Measurements from ENCODE around the gene NUDT4.
A peak's percentile ranks its signal among the peaks of the same experiment; 100 is the strongest.
"Not testable (repeated sequence)": the region's sequence is repeated elsewhere in the genome, so short reads cannot be mapped to it uniquely, and the experiment has no call there.

The NUDT4 gene

DNA sequence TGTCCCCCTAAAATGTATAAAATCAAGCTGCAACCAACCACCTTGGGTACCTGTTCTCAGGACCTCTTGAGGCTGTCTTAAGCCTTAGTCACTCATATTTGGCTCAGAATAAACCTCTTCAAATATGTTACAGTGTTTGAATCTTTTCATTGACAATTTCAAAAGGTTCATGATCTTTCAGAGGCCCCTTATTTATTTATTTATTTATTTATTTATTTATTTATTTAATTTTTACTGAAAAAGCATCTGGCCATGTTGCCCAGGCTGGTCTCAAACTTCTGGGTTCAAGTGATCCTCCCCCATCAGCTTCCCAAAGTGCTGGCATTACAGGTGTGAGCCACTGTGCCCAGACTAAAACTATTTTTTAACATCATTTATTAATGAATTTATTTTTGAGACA is 8.2 kb upstream of the NUDT4 start:
- Histone ChIP-seq H3K27ac (ENCODE audit: low read depth, low read length) (no peak overlapping the region), H3K36me3 (ENCODE audit: control insufficient read depth, insufficient read depth, low read length) (no peaks in the 10 kb centered on the region), H3K27me3 (ENCODE audit: control insufficient read depth, insufficient read depth, low read length) (no peaks in the 10 kb centered on the region), H3K9ac (ENCODE audit: low read depth, low read length) (no peak overlapping the region), H3K4me1 (ENCODE audit: control insufficient read depth, insufficient read depth, low read length) (peaks cover 26% of the 10 kb centered on the region), H3K9me3 (ENCODE audit: control insufficient read depth, insufficient read depth, low read length) (no peaks in the 10 kb centered on the region), H3K4me3 (ENCODE audit: low read depth, low read length) (no peak overlapping the region)

DNA sequence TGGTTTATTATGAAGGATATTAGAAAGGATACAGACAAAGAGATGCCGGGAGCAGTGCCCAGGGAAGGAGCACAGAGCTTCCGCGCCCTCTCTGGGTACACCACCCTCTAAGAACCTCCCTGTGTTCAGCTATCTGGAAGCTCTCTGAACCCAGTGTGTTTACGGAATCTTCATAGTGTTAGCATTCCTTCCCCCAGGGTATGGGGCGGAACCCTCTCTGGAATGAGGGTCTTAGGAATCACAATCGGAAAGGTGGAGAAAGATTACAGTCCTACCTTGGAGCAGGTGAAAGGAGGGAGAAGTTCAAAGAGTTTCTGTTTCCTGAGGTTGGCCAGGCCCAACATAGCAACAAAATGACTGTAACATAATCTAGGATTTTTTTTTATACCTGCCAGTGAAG is 6.8 kb upstream of the NUDT4 start:
- Histone ChIP-seq H3K27ac (ENCODE audit: low read depth, low read length) (no peak overlapping the region), H3K9me3 (ENCODE audit: control insufficient read depth, insufficient read depth, low read length) (no peaks in the 10 kb centered on the region), H3K4me1 (ENCODE audit: control insufficient read depth, insufficient read depth, low read length) (peaks cover 31% of the 10 kb centered on the region), H3K4me3 (ENCODE audit: low read depth, low read length) (no peak overlapping the region), H3K27me3 (ENCODE audit: control insufficient read depth, insufficient read depth, low read length) (no peaks in the 10 kb centered on the region), H3K36me3 (ENCODE audit: control insufficient read depth, insufficient read depth, low read length) (no peaks in the 10 kb centered on the region), H3K9ac (ENCODE audit: low read depth, low read length) (no peak overlapping the region)

DNA sequence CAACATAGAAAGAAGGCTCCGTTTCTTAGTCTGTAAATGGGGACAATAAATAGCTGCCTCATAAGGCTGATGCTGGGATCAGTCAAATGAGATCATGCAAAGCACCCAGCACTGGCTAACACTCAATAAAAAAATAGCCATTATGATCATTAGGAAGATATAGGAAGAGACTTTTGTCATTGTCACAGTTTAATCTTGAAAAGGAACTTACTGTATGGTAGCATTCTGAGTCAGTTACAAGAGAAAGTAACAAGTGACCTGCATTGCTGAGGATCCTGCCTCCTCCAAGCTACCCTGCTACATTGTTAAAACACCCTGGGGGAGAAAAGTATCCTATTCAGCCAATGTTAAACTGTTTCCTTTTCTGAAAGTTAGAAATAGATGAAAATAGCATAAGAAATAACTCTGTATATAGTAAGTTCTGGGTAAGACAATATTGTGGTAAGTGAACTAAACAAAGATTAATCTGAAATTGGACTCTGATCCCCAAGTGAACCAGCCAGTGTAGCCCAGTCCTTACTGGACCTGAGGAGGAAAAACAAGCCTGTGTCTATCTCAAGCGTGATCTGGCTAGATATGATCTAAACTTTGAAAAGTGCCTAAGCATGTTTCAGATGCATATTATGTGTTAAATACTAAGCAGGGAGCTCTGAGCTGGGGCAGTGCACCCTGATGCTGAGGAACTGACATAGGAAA is 3.6 kb upstream of the NUDT4 start:
- Histone ChIP-seq H3K9me3 (ENCODE audit: control insufficient read depth, insufficient read depth, low read length) (no peaks in the 10 kb centered on the region), H3K9ac (ENCODE audit: low read depth, low read length) (peak overlapping the region; percentile 5; the same call in 1 of the 2 replicates), H3K4me1 (ENCODE audit: control insufficient read depth, insufficient read depth, low read length) (peaks cover 42% of the 10 kb centered on the region), H3K27me3 (ENCODE audit: control insufficient read depth, insufficient read depth, low read length) (no peaks in the 10 kb centered on the region), H3K36me3 (ENCODE audit: control insufficient read depth, insufficient read depth, low read length) (no peaks in the 10 kb centered on the region), H3K4me3 (ENCODE audit: low read depth, low read length) (no peak overlapping the region), H3K27ac (ENCODE audit: low read depth, low read length) (peak overlapping the region; percentile 23)

DNA sequence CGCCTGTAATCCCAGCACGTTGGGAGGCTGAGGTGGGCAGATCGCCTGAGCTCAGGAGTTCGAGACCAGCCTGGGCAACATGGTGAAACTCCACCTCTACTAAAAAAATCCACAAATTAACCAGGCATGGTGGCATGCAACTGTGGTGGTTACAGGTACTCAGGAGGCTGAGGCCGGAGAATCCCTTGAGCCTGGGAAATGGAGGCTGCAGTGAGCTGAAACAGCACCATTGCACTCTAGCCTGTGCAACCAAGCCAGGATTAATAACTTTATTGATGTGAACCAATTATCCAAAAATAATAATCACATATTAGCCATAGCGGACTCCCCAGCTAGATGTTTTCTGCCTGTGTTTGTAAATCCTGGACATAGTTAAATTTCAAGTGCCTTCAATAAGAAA is 1.8 kb upstream of the NUDT4 start:
- Histone ChIP-seq H3K9ac (ENCODE audit: low read depth, low read length) (no peak overlapping the region), H3K27ac (ENCODE audit: low read depth, low read length) (no peak overlapping the region)

GRCh38 chr12:93376436-93377251 is 1.1 kb upstream of the NUDT4 start:
- H3K27me3 ChIP-seq (ENCODE audit: control insufficient read depth, insufficient read depth, low read length), result no peaks in the 10 kb centered on the region
- H3K4me1 ChIP-seq (ENCODE audit: control insufficient read depth, insufficient read depth, low read length), result peaks cover 49% of the 10 kb centered on the region
- peak overlapping the region; percentile 50 for H3K27ac ChIP-seq (ENCODE audit: low read depth, low read length)
- H3K4me3 ChIP-seq (ENCODE audit: low read depth, low read length), result peak overlapping the region; percentile 71
- no peaks in the 10 kb centered on the region for H3K36me3 ChIP-seq (ENCODE audit: control insufficient read depth, insufficient read depth, low read length)
- H3K9me3 ChIP-seq (ENCODE audit: control insufficient read depth, insufficient read depth, low read length), result no peaks in the 10 kb centered on the region
- no peak overlapping the region for H3K9ac ChIP-seq (ENCODE audit: low read depth, low read length)

More for the DNA sequence above, 1.8 kb upstream of the NUDT4 start:
- H3K27me3 ChIP-seq (ENCODE audit: control insufficient read depth, insufficient read depth, low read length), result no peaks in the 10 kb centered on the region
- H3K4me1 ChIP-seq (ENCODE audit: control insufficient read depth, insufficient read depth, low read length), result peaks cover 41% of the 10 kb centered on the region
- no peak overlapping the region for H3K4me3 ChIP-seq (ENCODE audit: low read depth, low read length)
- H3K9me3 ChIP-seq (ENCODE audit: control insufficient read depth, insufficient read depth, low read length), result no peaks in the 10 kb centered on the region
- H3K36me3 ChIP-seq (ENCODE audit: control insufficient read depth, insufficient read depth, low read length), result no peaks in the 10 kb centered on the region

- H3K36me3 ChIP-seq (ENCODE audit: control insufficient read depth, insufficient read depth, low read length); H3K27me3 ChIP-seq (ENCODE audit: control insufficient read depth, insufficient read depth, low read length); H3K9me3 ChIP-seq (ENCODE audit: control insufficient read depth, insufficient read depth, low read length): not testable (repeated sequence)
- H3K4me3 ChIP-seq (ENCODE audit: low read depth, low read length), result peak overlapping the region; percentile 85
- H3K27ac ChIP-seq (ENCODE audit: low read depth, low read length), result peak overlapping the region; percentile 17
- peak overlapping the region; percentile 72 for H3K9ac ChIP-seq (ENCODE audit: low read depth, low read length)
- peaks cover 45% of the 10 kb centered on the region for H3K4me1 ChIP-seq (ENCODE audit: control insufficient read depth, insufficient read depth, low read length)
Measured at GRCh38 chr12:93378196-93378997, 672 bp downstream of the NUDT4 start.

DNA sequence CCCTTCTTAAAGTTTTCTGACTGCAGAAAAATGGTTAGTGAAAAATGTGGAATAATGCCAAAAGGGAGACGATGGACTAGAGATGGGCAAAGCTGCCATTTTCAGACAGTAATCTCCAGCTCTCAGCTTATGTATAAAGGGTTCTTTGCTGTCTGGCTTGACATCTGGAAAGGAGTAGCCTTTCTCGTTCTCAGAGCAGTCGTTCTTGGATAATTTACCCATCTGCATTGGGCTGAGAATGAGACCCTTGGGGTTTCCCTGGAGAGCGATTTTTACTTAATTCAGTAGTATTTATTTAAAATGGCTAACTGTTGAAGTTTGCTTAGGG is 1.2 kb downstream of the NUDT4 start:
- peak overlapping the region; percentile 17 for H3K27ac ChIP-seq (ENCODE audit: low read depth, low read length)
- H3K4me1 ChIP-seq (ENCODE audit: control insufficient read depth, insufficient read depth, low read length), result peaks cover 40% of the 10 kb centered on the region
- H3K4me3 ChIP-seq (ENCODE audit: low read depth, low read length), result peak overlapping the region; percentile 85
- H3K27me3 ChIP-seq (ENCODE audit: control insufficient read depth, insufficient read depth, low read length), result no peaks in the 10 kb centered on the region
- no peaks in the 10 kb centered on the region for H3K9me3 ChIP-seq (ENCODE audit: control insufficient read depth, insufficient read depth, low read length)
- peaks cover 3% of the 10 kb centered on the region; the same call in 1 of the 2 replicates for H3K36me3 ChIP-seq (ENCODE audit: control insufficient read depth, insufficient read depth, low read length)
- peak overlapping the region; percentile 72 for H3K9ac ChIP-seq (ENCODE audit: low read depth, low read length)

GRCh38 chr12:93379326-93379980 is 1.7 kb downstream of the NUDT4 start:
- Histone ChIP-seq H3K4me1 (ENCODE audit: control insufficient read depth, insufficient read depth, low read length) (peaks cover 35% of the 10 kb centered on the region), H3K9ac (ENCODE audit: low read depth, low read length) (peak overlapping the region; percentile 72; the same call in 1 of the 2 replicates), H3K9me3 (ENCODE audit: control insufficient read depth, insufficient read depth, low read length) (no peaks in the 10 kb centered on the region), H3K4me3 (ENCODE audit: low read depth, low read length) (peak overlapping the region; percentile 85), H3K36me3 (ENCODE audit: control insufficient read depth, insufficient read depth, low read length) (peaks cover 4% of the 10 kb centered on the region; the same call in 1 of the 2 replicates), H3K27ac (ENCODE audit: low read depth, low read length) (peak overlapping the region; percentile 17), H3K27me3 (ENCODE audit: control insufficient read depth, insufficient read depth, low read length) (no peaks in the 10 kb centered on the region)

DNA sequence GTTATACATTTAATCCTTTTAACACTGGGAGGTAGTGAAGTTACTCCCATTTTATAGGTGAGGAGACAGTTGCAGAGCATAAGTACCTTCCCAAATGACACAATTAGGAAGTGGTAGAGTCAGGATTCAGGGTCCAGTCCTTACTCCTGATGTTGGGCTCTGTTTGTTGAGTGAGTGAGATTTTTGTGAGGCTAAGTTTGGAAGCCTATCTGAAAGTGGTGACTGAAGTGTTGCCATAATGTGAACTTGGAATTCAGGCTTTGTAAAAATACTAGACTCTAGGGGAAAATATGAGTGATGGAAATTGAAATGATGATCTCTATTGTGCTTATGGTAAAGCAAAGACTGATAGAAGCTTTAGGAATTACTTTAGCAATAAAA is 2.2 kb downstream of the NUDT4 start:
- H3K27ac ChIP-seq (ENCODE audit: low read depth, low read length), result no peak overlapping the region
- no peaks in the 10 kb centered on the region for H3K27me3 ChIP-seq (ENCODE audit: control insufficient read depth, insufficient read depth, low read length)
- peaks cover 35% of the 10 kb centered on the region for H3K4me1 ChIP-seq (ENCODE audit: control insufficient read depth, insufficient read depth, low read length)
- H3K9ac ChIP-seq (ENCODE audit: low read depth, low read length), result peak overlapping the region; percentile 9; the same call in 1 of the 2 replicates
- H3K4me3 ChIP-seq (ENCODE audit: low read depth, low read length), result peak overlapping the region; percentile 85
- no peaks in the 10 kb centered on the region for H3K9me3 ChIP-seq (ENCODE audit: control insufficient read depth, insufficient read depth, low read length)
- H3K36me3 ChIP-seq (ENCODE audit: control insufficient read depth, insufficient read depth, low read length), result peaks cover 4% of the 10 kb centered on the region; the same call in 1 of the 2 replicates

DNA sequence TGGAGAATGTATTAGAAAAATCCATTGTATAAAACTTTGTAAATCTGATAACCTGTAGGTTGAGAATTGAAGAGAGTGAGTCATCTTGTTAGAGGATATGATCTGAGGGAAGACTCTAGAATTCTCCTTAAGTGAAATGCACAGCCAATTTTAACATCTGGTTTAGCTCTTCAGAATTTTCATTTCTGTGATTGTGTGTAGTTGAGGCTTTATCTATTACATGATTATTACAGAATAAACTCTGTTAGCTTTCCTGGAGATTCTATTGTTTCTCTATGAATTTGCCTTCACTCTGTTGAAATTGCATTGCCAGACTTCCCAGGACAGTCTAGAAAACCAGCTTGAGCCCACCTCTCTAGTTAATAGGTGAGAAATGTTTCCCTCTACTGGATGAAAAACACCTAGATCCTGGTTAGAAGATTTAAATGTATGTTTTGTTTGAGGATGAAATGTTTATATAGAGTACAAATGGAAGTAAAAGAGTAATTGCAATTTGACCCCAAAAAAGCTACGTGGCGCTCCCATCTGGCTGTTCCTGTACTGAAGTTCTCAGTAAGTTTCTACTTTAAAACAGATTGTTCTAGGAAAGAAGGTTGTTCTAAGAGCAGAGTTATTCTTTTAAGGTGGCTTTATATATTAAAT is 2.9 kb downstream of the NUDT4 start:
- H3K4me1 ChIP-seq (ENCODE audit: control insufficient read depth, insufficient read depth, low read length), result peaks cover 33% of the 10 kb centered on the region
- H3K9ac ChIP-seq (ENCODE audit: low read depth, low read length), result no peak overlapping the region
- H3K36me3 ChIP-seq (ENCODE audit: control insufficient read depth, insufficient read depth, low read length), result peaks cover 4% of the 10 kb centered on the region; the same call in 1 of the 2 replicates
- H3K27ac ChIP-seq (ENCODE audit: low read depth, low read length), result no peak overlapping the region
- H3K4me3 ChIP-seq (ENCODE audit: low read depth, low read length), result peak overlapping the region; percentile 85
- H3K9me3 ChIP-seq (ENCODE audit: control insufficient read depth, insufficient read depth, low read length), result no peaks in the 10 kb centered on the region
- H3K27me3 ChIP-seq (ENCODE audit: control insufficient read depth, insufficient read depth, low read length), result no peaks in the 10 kb centered on the region

Measured in HUES48 (cell line).